ENCODE data around the gene TCF25.

DNA sequence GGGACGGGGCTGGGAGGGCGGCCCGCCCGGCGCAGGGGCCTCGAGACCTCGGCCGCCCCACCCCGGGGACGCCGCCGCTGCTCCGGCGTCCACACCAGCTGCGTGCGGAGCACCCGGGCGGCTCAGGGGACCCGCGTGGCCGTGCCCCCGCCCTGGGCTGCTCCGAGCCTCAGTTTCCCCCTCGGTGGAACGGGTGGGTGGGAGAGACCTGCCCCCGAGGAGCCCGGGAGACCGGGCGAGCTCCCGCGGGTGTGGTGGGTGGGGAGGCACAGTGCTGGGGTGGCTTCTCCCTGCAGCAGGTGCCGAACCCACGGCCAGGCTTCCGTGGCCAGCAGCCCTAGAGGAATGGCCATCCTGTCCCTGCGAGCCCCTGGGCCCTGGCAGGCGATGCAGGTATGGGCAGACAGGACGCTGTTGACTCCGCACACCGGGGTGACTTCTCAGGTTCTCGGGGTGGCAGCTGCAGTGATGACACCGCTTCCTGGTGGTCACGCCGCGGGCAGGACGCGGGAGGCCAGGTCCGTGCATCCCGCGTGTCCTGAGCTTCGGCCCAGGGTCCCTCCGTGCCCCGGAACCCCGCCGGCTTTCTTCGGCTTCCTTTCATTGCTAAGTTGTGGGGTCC is 75.8 kb downstream of the TCF25 start:
- TF ChIP-seq, protein P1, sequence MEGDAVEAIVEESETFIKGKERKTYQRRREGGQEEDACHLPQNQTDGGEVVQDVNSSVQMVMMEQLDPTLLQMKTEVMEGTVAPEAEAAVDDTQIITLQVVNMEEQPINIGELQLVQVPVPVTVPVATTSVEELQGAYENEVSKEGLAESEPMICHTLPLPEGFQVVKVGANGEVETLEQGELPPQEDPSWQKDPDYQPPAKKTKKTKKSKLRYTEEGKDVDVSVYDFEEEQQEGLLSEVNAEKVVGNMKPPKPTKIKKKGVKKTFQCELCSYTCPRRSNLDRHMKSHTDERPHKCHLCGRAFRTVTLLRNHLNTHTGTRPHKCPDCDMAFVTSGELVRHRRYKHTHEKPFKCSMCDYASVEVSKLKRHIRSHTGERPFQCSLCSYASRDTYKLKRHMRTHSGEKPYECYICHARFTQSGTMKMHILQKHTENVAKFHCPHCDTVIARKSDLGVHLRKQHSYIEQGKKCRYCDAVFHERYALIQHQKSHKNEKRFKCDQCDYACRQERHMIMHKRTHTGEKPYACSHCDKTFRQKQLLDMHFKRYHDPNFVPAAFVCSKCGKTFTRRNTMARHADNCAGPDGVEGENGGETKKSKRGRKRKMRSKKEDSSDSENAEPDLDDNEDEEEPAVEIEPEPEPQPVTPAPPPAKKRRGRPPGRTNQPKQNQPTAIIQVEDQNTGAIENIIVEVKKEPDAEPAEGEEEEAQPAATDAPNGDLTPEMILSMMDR (IDR thresholded peaks at IDR 0.05) = no peak
- TF ChIP-seq POLR2AphosphoS5 (IDR thresholded peaks at IDR 0.05) (no peak), POLR2A (IDR thresholded peaks at IDR 0.05) (no peak), EP300 (IDR thresholded peaks at IDR 0.05) (no peak)
